Mammary epithelial cell (primary cell): Measurements from ENCODE around the gene FAM76B.

Experiments used
- EZH2 ChIP-seq: IDR thresholded peaks from 2 replicates; pipeline ENCODE4 v1.6.1; 2012; ENCODE audit warnings: low read length, inconsistent platforms, borderline replicate concordance
- TF ChIP-seq, protein P1 (sequence below), 2 donors: IDR thresholded peaks in 1 of 2; conservative IDR thresholded peaks in 1 of 2; 2 replicates each; pipeline ENCODE4 v1.5.1; 2011 to 2012; ENCODE audit warnings: inconsistent platforms in 2 of 2, low read length in 2 of 2, mild to moderate bottlenecking in 2 of 2, control low read depth in 1 of 2, low read depth in 1 of 2; ENCODE audit not compliant: insufficient read depth in 1 of 2; ENCODE audit errors: extremely low read depth in 1 of 2

DNA sequence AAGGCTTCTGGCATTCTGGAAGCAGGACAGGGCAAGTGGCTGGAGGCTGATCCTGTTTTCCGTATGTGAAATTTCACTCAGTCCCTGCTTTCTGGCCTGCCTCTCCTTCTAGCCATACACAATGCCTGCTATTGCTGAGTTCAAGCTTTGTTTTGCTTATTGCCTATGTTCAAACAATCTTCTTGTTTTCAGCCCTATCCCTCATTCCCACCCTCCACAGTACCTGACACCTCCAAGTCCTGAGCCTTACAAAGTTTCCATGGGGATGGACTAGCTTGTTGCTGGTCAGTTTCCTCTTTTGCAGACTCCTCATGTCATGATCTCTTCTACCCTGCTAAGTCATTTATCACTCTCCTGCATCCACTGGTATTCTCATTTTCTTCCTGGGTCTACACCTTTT lies 38.1 kb downstream of the FAM76B start:
- TF ChIP-seq, protein P1, sequence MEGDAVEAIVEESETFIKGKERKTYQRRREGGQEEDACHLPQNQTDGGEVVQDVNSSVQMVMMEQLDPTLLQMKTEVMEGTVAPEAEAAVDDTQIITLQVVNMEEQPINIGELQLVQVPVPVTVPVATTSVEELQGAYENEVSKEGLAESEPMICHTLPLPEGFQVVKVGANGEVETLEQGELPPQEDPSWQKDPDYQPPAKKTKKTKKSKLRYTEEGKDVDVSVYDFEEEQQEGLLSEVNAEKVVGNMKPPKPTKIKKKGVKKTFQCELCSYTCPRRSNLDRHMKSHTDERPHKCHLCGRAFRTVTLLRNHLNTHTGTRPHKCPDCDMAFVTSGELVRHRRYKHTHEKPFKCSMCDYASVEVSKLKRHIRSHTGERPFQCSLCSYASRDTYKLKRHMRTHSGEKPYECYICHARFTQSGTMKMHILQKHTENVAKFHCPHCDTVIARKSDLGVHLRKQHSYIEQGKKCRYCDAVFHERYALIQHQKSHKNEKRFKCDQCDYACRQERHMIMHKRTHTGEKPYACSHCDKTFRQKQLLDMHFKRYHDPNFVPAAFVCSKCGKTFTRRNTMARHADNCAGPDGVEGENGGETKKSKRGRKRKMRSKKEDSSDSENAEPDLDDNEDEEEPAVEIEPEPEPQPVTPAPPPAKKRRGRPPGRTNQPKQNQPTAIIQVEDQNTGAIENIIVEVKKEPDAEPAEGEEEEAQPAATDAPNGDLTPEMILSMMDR (conservative IDR thresholded peaks at IDR 0.05 in 1 of 2, IDR thresholded peaks at IDR 0.05 in 1 of 2; ENCODE audit: extremely low read depth in 1 of 2, insufficient read depth in 1 of 2, low read depth in 1 of 2, low read length in 2 of 2), result no peak
- TF ChIP-seq EZH2, result no peak
